Stimulated activated memory B cell treated with anti-CD40 and anti-IgM and Interleukin-4, amounts not matched to agents 10 μg/mL and 1 μg/mL and 100 μg/mL, for 72 hours (primary cell): ENCODE measurements around the gene RARRES1.

Experiments
- ATAC-seq: fragments of 150-1000 bp; cut with Tn5 transposase; 2 replicates; pipeline ENCODE4 v1.10.0; 2021
- H3K27ac Mint-ChIP-seq: one replicate; pipeline ENCODE4 v1.8.0; 2022; ENCODE audit warnings: mild to moderate bottlenecking, mixed read lengths
- H3K27me3 Mint-ChIP-seq: one replicate; pipeline ENCODE4 v1.8.0; 2022; ENCODE audit warnings: mixed read lengths
- H3K36me3 Mint-ChIP-seq: one replicate; pipeline ENCODE4 v1.8.0; 2022; ENCODE audit warnings: mixed read lengths
- H3K4me1 Mint-ChIP-seq: one replicate; pipeline ENCODE4 v1.8.0; 2022; ENCODE audit warnings: mixed read lengths
- H3K4me3 Mint-ChIP-seq: one replicate; pipeline ENCODE4 v1.8.0; 2022; ENCODE audit warnings: mild to moderate bottlenecking, moderate library complexity, mixed read lengths
- H3K9me3 Mint-ChIP-seq: one replicate; pipeline ENCODE4 v1.8.0; 2022; ENCODE audit warnings: mixed read lengths

Gene RARRES1

DNA sequence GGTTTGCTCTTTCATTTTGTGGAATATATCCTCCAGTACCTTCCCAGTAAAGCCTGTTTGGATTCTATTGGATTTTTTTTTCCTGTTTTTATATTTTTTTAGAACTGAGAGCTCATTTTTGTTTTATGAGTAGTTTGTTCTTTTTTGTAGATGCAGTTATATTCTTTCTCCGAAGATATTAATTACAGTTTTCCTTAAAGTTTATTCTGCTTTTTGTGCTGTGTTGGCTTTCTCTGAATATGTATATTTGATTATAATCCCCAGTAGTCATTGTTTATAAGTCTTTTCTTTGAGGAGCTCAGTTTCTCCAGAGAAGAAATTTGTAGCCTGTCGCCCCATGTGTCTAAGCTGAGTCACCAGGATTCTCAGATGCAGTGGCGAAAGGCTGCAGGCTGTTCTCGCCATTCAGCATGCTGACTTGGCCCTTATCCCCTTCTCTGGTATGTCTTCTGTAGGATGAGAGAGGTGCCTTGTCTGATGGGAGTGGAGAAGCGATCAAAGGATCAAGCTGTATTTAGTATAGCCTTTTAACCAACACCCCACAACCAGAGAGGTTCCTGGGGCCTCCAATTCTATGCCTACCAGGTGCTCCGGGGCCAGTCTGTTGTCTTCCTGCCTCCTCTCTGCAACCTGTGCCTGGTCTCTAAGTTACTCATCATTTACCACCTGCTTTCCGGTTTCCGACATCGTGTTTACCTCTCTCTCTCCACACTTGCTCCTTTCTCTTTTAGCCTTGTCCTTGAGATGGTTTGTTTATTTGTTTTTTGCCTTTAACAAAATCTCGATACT is 37.9 kb upstream of the RARRES1 start:
- Mint-ChIP-seq H3K27ac (no peak overlapping the region), H3K4me1 (no peaks in the 10 kb centered on the region), H3K27me3 (no peaks in the 10 kb centered on the region), H3K9me3 (no peaks in the 10 kb centered on the region), H3K4me3 (no peak overlapping the region), H3K36me3 (peaks cover 14% of the 10 kb centered on the region)
- ATAC-seq: no peak

DNA sequence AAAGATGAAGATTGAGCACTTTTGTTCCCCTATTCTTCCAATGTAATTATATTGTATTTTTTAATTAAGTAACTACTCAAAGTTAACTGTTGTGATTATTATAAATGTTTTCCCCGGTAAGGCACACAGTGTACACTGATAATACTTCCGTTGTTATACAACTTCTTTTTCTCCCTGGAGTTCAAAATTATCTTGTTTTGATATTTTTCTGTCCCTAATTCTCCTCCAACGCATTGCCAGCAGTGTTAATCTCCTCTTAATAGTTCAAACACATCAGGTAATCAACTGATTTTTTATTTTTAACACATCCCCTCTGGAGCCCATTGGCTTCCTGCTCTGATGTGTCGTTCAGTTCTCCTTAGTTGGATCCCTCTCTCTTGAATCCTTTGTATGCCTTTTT is 37.3 kb upstream of the RARRES1 start:
- no peak for ATAC-seq
- Mint-ChIP-seq H3K27me3 (no peaks in the 10 kb centered on the region), H3K9me3 (no peaks in the 10 kb centered on the region), H3K27ac (no peak overlapping the region), H3K4me1 (no peaks in the 10 kb centered on the region), H3K36me3 (peaks cover 15% of the 10 kb centered on the region), H3K4me3 (no peak overlapping the region)

DNA sequence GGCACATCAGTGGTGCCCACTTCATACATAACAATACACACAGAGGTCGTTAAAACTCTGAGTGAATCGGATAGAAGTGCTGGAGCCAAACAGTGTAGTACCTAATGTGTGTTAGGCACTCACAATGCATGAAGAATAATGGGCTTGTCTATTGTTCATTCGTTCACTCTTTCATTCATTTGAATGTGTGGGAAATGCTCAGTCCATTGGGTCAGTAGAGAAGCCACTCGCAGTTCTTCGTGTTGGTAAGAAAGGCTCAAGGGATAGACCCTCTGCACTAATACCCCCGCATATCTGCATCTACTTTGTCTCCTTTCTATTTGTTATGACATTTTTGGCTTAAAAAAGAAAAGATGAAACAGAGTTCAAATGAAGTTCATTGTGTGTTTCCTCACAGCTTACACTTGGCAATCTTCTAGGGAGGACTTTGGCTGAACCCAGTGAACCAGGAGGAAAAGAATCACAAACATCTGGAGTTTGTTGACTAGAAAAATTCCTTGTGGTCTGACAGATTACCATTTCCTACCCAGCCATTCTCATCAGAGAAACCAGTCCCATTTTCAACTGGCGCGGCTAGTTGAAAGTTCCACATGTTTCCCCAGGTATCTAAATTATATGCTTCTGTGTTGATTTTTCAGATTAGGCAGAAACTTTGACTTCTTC is 36.8 kb upstream of the RARRES1 start:
- no peaks in the 10 kb centered on the region for H3K4me1 Mint-ChIP-seq
- no peaks in the 10 kb centered on the region for H3K9me3 Mint-ChIP-seq
- H3K36me3 Mint-ChIP-seq: peaks cover 17% of the 10 kb centered on the region
- H3K4me3 Mint-ChIP-seq: no peak overlapping the region
- no peak overlapping the region for H3K27ac Mint-ChIP-seq
- ATAC-seq: no peak
- H3K27me3 Mint-ChIP-seq: no peaks in the 10 kb centered on the region

DNA sequence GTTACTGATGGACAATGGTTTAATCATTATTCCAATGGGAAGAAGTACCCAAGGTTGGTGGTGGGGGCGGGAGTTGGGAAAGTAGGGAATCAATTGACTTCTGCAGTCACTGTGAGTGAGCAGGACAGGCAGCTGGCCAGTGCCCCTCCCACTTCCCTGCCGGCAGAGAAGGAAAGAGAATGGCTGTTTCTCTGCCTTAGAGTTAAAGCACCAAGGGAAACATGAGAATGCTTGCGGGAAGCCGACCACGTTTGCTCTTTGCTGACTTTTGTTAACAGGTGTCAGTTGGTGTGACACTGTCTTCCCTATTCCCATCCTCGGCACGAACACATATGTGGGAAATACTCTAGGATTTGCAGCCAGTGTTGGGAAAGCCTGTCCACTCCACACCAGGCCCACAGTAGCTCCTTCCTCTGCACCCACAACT is 36.1 kb upstream of the RARRES1 start:
- no peaks in the 10 kb centered on the region for H3K4me1 Mint-ChIP-seq
- ATAC-seq: no peak
- no peaks in the 10 kb centered on the region for H3K9me3 Mint-ChIP-seq
- H3K36me3 Mint-ChIP-seq: peaks cover 17% of the 10 kb centered on the region
- H3K4me3 Mint-ChIP-seq: no peak overlapping the region
- no peak overlapping the region for H3K27ac Mint-ChIP-seq
- H3K27me3 Mint-ChIP-seq: no peaks in the 10 kb centered on the region

DNA sequence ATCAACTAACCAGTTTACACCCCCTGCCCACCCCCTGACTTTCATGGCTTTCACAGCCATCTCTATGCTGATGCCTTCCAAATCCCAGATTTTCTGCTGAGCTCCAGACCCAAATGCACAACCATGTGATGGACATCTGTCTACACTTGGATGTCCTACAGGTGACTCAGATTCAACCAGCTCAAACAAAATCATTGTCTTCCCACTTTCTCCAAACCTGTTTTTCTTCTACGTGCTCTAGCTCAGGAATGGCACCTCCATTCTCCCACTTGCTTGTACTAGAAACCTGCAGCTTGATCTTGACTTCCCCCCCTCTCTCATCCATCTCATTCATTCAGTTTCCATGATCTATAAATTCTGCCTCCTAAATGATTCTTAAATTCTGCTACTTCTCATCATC is 34.1 kb upstream of the RARRES1 start:
- peaks cover 22% of the 10 kb centered on the region for H3K36me3 Mint-ChIP-seq
- H3K4me3 Mint-ChIP-seq: no peak overlapping the region
- no peaks in the 10 kb centered on the region for H3K4me1 Mint-ChIP-seq
- no peaks in the 10 kb centered on the region for H3K9me3 Mint-ChIP-seq
- ATAC-seq: no peak
- no peak overlapping the region for H3K27ac Mint-ChIP-seq
- H3K27me3 Mint-ChIP-seq: no peaks in the 10 kb centered on the region

DNA sequence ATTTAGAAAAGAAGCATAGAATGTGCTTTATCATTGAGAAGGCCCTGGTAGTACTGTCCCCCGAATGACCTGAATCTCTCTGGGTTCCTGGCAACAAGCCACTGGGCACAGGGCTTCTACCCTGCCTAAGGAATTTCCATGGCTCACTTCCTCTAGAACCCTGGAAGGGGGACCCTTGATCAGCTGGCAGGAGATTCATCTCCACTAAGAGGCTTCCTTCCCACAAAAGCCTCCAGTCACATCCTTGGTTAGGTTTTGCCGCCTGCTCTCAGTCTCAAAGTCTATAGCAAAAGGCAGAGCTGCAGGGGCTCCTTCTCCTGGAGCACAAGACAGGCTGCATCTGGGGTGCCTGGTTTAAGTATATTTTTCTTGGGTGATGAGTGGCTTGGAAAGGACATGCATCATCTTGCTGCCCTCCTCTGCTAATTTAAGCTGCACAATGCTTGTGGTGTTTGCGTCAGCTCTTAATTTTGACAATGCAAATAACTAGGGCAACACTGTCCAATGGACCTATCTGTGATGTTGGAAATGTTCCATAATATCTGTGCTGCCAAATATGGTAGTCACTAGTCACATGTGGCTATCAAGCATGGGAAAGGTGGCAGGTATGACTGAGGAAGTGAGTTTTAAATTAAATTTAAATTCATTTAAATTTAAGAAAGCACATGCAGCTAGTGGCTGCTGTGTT is 33.4 kb upstream of the RARRES1 start:
- peaks cover 21% of the 10 kb centered on the region for H3K36me3 Mint-ChIP-seq
- H3K4me1 Mint-ChIP-seq: no peaks in the 10 kb centered on the region
- H3K27ac Mint-ChIP-seq: no peak overlapping the region
- no peaks in the 10 kb centered on the region for H3K9me3 Mint-ChIP-seq
- H3K27me3 Mint-ChIP-seq: no peaks in the 10 kb centered on the region
- no peak overlapping the region for H3K4me3 Mint-ChIP-seq
- no peak for ATAC-seq

DNA sequence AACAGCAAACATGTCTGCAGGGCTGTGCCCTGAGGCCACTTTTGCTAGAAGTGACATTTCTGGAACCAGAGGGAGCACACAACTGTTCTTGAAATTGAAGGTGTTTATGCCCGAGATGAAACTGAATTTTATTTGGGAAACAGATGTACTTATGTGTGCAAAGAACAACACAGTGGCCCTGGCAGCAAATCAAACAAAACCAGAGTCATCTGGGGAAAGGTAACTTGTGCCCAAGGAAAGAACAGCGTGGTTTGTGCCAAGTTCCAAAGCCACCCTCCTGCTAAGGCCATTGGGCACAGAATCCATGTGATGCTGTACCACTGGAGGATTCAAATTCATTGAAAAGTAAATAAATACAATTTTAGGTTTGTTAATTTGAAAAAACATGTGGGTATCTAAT is 31.2 kb upstream of the RARRES1 start:
- Mint-ChIP-seq H3K4me3 (no peak overlapping the region), H3K4me1 (no peaks in the 10 kb centered on the region), H3K9me3 (no peaks in the 10 kb centered on the region), H3K27me3 (no peaks in the 10 kb centered on the region), H3K36me3 (peaks cover 16% of the 10 kb centered on the region), H3K27ac (no peak overlapping the region)
- ATAC-seq: no peak

DNA sequence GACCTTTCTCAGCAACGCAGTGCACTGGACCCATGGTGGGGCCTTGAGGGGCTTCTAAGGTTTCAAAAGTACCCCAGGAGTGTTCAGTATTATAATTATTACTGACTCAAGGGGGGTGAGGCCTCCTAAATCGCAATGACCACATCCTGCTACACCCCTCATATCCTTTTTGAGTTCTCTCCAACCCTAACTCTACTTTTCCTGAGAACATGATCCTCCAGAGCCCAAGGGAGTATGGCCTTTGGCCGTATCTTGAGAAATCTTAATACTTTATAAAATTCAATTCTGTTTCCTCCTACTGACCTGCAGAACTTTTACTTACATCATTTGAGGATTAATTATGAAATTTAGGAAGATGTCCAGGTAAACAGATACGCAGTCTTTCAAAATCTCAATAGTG is 30.4 kb upstream of the RARRES1 start:
- Mint-ChIP-seq H3K36me3 (peaks cover 16% of the 10 kb centered on the region), H3K4me3 (no peak overlapping the region), H3K27ac (no peak overlapping the region), H3K4me1 (no peaks in the 10 kb centered on the region), H3K27me3 (no peaks in the 10 kb centered on the region), H3K9me3 (no peaks in the 10 kb centered on the region)
- no peak for ATAC-seq

DNA sequence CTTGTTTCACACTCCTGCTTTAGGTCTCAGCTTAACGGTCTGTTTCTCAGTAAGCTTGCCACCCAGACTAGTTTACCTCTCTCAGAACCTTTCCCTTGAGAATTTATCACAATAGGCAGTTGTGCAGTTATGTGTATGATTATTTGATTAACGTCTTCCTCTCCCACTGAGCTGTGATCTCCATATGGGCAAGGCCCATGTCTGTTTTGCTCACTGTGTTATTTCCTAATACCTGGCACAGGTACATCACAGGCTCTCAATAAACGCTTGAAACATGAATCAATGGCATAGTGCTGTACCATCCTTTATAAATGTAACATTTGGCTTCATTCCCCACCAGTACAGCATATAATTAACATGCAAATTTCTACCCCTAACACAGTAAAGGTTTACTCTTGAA is 29.1 kb upstream of the RARRES1 start:
- Mint-ChIP-seq H3K4me3 (no peak overlapping the region), H3K4me1 (no peaks in the 10 kb centered on the region), H3K27ac (no peak overlapping the region), H3K9me3 (no peaks in the 10 kb centered on the region), H3K36me3 (peaks cover 11% of the 10 kb centered on the region), H3K27me3 (no peaks in the 10 kb centered on the region)
- ATAC-seq: no peak

DNA sequence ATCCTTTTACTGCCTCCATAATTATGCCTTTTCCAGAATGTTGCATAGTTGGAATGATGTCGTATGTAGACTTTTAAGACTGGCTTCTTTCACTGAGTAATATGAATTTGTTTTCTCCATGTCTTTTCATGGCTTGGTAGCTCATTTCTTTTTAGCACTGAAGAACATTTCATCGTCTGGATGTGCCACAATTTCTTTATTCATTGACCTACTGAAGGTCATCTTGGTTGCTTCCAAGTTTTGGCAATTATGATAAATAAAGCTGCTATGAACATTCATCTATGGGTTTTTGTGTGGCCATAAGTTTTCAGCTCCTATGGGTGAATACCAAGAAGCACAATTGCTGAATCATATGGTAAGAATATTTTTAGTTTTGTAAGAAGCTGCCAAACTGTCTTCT is 23.2 kb upstream of the RARRES1 start:
- no peaks in the 10 kb centered on the region for H3K4me1 Mint-ChIP-seq
- H3K27me3 Mint-ChIP-seq: no peaks in the 10 kb centered on the region
- H3K27ac Mint-ChIP-seq: no peak overlapping the region
- H3K9me3 Mint-ChIP-seq: no peaks in the 10 kb centered on the region
- no peak for ATAC-seq
- H3K4me3 Mint-ChIP-seq: no peak overlapping the region
- H3K36me3 Mint-ChIP-seq: no peaks in the 10 kb centered on the region

DNA sequence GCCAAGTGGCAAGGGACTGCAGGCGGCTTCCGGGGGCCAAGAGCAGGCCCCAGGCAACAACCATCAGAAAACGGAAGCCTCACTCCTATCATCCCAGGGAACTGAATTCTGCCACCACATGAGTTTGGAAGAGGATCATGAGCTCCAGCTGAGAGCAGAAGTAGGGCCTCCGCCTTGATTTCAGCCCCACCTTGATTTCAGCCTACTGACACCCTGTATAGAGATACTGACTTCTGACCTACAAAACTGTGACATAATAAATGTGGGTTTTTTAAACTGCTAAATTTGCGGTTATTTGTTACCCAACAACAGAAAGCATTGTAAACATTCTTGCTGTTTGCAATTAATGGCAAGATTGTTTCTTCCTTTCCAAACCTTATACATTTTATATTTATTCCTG is 21.6 kb upstream of the RARRES1 start:
- no peaks in the 10 kb centered on the region for H3K9me3 Mint-ChIP-seq
- no peak overlapping the region for H3K27ac Mint-ChIP-seq
- H3K4me3 Mint-ChIP-seq: no peak overlapping the region
- no peak for ATAC-seq
- H3K4me1 Mint-ChIP-seq: no peaks in the 10 kb centered on the region
- H3K36me3 Mint-ChIP-seq: peaks cover 10% of the 10 kb centered on the region
- no peaks in the 10 kb centered on the region for H3K27me3 Mint-ChIP-seq

DNA sequence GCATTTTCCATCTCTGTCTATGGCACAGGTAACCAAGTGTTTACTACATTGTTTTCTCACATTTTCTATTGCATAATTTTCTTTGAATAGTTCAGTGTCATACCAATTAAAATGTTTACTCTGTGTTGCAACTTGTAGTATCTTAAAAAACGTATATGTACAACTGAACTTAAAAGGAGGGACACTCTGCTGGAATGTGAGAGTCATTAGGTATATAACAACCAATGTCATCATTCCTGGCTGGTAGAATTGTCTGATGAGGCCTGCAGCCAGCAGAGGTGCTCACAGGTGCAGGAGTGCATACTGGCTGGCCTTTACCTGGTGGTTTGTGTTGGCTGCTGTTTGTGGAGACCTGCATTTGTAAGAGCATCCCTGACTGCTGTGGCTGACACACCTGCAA is 19.1 kb upstream of the RARRES1 start:
- H3K4me3 Mint-ChIP-seq: no peak overlapping the region
- peaks cover 10% of the 10 kb centered on the region for H3K4me1 Mint-ChIP-seq
- no peak for ATAC-seq
- no peaks in the 10 kb centered on the region for H3K27me3 Mint-ChIP-seq
- H3K9me3 Mint-ChIP-seq: no peaks in the 10 kb centered on the region
- H3K36me3 Mint-ChIP-seq: peaks cover 12% of the 10 kb centered on the region
- no peak overlapping the region for H3K27ac Mint-ChIP-seq

DNA sequence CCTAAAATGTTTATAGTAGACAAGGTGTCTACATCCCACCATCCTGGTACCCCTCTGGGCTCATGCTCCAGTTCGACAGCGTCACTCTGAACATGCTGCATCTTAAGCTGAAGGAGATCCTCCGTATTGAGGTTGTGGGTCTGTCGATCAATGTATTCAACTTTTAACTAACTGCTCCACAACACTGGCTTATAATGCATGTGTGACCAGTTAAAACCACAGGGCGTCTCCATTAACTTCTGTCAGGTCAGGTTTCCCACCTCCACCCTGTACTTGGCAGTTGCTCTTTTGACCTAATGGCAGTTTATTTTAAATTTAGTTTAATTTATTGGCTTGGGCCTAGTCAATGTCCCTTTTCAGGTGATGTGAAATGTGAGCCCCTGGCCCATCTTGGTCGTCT is 17.8 kb upstream of the RARRES1 start:
- H3K4me3 Mint-ChIP-seq: no peak overlapping the region
- H3K27ac Mint-ChIP-seq: no peak overlapping the region
- peaks cover 10% of the 10 kb centered on the region for H3K4me1 Mint-ChIP-seq
- no peaks in the 10 kb centered on the region for H3K9me3 Mint-ChIP-seq
- H3K36me3 Mint-ChIP-seq: peaks cover 12% of the 10 kb centered on the region
- ATAC-seq: no peak
- H3K27me3 Mint-ChIP-seq: no peaks in the 10 kb centered on the region

DNA sequence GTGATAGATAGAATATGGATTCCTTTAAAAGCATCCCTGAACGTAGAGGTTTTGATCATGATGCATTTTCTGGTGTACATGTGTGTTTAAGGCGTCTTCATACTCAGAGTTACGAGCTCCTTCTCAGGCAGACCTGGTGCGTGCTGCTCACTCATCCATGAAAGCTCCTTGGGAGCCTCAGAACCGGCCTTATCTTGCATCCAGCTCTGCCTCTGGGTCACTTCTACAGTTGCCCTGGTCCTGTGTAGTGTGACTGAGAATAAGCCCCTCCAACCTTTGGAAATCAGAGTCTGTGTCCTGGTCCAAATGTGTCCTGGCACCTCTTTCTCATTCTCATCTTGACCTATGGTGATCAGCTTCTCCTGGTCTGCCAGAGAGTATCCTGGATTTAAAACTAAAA is 17.3 kb upstream of the RARRES1 start:
- Mint-ChIP-seq H3K4me3 (no peak overlapping the region), H3K4me1 (peaks cover 10% of the 10 kb centered on the region), H3K36me3 (peaks cover 17% of the 10 kb centered on the region), H3K27me3 (no peaks in the 10 kb centered on the region), H3K9me3 (no peaks in the 10 kb centered on the region), H3K27ac (no peak overlapping the region)
- ATAC-seq: no peak

DNA sequence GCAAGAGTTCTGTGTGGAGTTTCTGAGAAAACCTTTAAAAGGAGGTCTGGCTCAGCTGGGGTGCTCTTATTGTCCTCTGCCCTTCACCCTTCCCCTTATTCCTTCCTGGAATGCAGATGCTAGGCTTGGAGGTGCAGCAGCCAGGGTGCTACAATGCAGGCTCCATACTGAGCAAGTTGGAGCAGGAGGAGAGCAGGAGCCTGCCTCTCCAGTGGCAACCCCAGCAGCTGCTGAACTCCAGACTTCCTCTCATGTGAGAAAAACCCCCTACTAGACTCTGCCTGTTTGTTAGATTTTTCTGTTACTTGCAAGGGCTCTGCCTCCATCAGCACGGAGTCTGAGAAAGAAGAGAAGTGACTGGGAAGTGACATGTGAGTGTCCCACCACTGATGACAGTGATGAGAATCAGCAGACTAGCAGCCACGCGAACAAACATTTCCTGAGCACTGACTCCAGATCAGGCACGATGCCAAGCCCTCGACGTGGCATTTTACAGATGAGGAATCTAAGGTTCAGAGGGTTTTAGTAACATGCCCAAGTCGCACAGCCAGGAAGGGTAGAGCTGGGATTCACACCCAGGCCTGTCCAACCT is 16.1 kb upstream of the RARRES1 start:
- ATAC-seq: no peak
- H3K4me3 Mint-ChIP-seq: no peak overlapping the region
- H3K9me3 Mint-ChIP-seq: no peaks in the 10 kb centered on the region
- no peaks in the 10 kb centered on the region for H3K27me3 Mint-ChIP-seq
- H3K27ac Mint-ChIP-seq: no peak overlapping the region
- peaks cover 10% of the 10 kb centered on the region for H3K4me1 Mint-ChIP-seq
- peaks cover 29% of the 10 kb centered on the region for H3K36me3 Mint-ChIP-seq
